HepG2 (cell line): ENCODE results near the gene ZNRF3. TPM values are rescaled to one million over a fixed set of nuclear protein-coding genes. Genes with fewer than 3 reads are reported as not detected.

Experiments used
- AHDC1 ChIP-seq: sonication (generic); formaldehyde crosslinking; IDR thresholded peaks from 2 replicates; pipeline ENCODE4 v1.5.1; 2020; ENCODE audit warnings: mild to moderate bottlenecking, missing genetic modification reagents, borderline replicate concordance
- AKNA ChIP-seq: sonication (generic); formaldehyde crosslinking; IDR thresholded peaks from 2 replicates; pipeline ENCODE4 v1.4.0; 2020; ENCODE audit warnings: missing genetic modification reagents, borderline replicate concordance
- CTCF ChIP-seq: sonication (generic); formaldehyde crosslinking; IDR thresholded peaks from 2 replicates; pipeline ENCODE4 v1.5.0; 2020; ENCODE audit warnings: mild to moderate bottlenecking, missing genetic modification reagents, moderate library complexity
- MED1 ChIP-seq: sonication (generic); formaldehyde crosslinking; IDR thresholded peaks from 2 replicates; pipeline ENCODE4 v1.4.0; 2020; ENCODE audit warnings: missing genetic modification reagents
- XRCC5 ChIP-seq: fragments of 200-400 bp; formaldehyde crosslinking; optimal IDR thresholded peaks from 2 replicates; pipeline ENCODE3; 2017; ENCODE audit warnings: mild to moderate bottlenecking, low read length
- ZHX2 ChIP-seq, 2 experiments: sonication (generic) in 1 of 2; formaldehyde crosslinking in 1 of 2; IDR thresholded peaks; 2 replicates each; pipeline versions ENCODE4 v1.6.1 to v1.9.0; 2014 to 2022; ENCODE audit warnings: antibody characterized with exemption in 1 of 2, borderline replicate concordance in 1 of 2, inconsistent platforms in 1 of 2, low read depth in 1 of 2, missing genetic modification reagents in 1 of 2
- ZNF331 ChIP-seq: sonication (generic); formaldehyde crosslinking; IDR thresholded peaks from 2 replicates; pipeline ENCODE4 v1.4.0; 2020; ENCODE audit warnings: missing genetic modification reagents
- ZNF430 ChIP-seq: sonication (generic); formaldehyde crosslinking; IDR thresholded peaks from 2 replicates; pipeline ENCODE4 v1.9.0; 2021; ENCODE audit warnings: mild to moderate bottlenecking, missing genetic modification reagents
- polyA plus RNA-seq, 8 experiments: library from polyadenylated mRNA; depleted of rRNA in 3 of 8; stranded (reverse) in 7 of 8; unstranded in 1 of 8; fragments of >200 nt; fragmentation: Illumina TruSeq in 4 of 8; extraction: Trizol in 4 of 8; gene quantifications; 2 replicates each; pipeline versions ENCODE4 v1.2.1 to v1.2.3, GENCODE V29; 2011 to 2016; ENCODE audit warnings: low read depth in 4 of 8, missing spikeins in 1 of 8, mixed read lengths in 1 of 8; ENCODE audit not compliant: insufficient read depth in 1 of 8
- total RNA-seq, 5 experiments: library from RNA; depleted of rRNA; stranded (reverse); fragments of >200 nt; fragmentation: Illumina TruSeq; extraction: Trizol; gene quantifications; 2 replicates each; pipeline ENCODE4 v1.2.3, GENCODE V29; 2016; ENCODE audit warnings: low read depth in 1 of 5

The ZNRF3 gene
- total and polyA plus RNA-seq, 2 of the 13 experiments (the other 11 are each of a cell fraction or from before 2014, with no cell fraction given), result 20.3 to 36.7 TPM

GRCh38 chr22:28917747-28918549, 34.6 kb downstream of the ZNRF3 start (continued):
- TF ChIP-seq ZHX2 (IDR thresholded peaks at IDR 0.05; ENCODE audit: low read depth) (no peak), ZHX2 (CRISPR knock-in tag; IDR thresholded peaks at IDR 0.05; ENCODE audit: borderline replicate concordance) (no peak), ZNF430 (0 out of 2 replicates have a peak, but pooled peaks have one; percentile 50), XRCC5 (peak; percentile 73), CTCF (CRISPR knock-in tag) (peak; percentile 23; the same call in 1 of the 2 replicates), AKNA (CRISPR knock-in tag) (no peak), ZNF331 (CRISPR knock-in tag) (peak; percentile 39; the same call in 1 of the 2 replicates), MED1 (CRISPR knock-in tag) (peak; percentile 88), AHDC1 (CRISPR knock-in tag) (peak; percentile 56; the same call in 1 of the 2 replicates)
